NCI-H146 treated with DMSO at 0.1 percent for 48 hours (cell line): Measurements from ENCODE around the gene FSTL4.

Source experiments
- DNase-seq: peaks from one replicate; lab custom pipeline; 2025; ENCODE audit not compliant: unreplicated experiment; lab: John Stamatoyannopoulos, UW

Gene FSTL4

GRCh38 chr5:133612249-133612860 is at the start of gene FSTL4:
TSS of gene FSTL4 (minus strand) at chr5:133612541.
- peak; percentile 37 for DNase-seq

DNA sequence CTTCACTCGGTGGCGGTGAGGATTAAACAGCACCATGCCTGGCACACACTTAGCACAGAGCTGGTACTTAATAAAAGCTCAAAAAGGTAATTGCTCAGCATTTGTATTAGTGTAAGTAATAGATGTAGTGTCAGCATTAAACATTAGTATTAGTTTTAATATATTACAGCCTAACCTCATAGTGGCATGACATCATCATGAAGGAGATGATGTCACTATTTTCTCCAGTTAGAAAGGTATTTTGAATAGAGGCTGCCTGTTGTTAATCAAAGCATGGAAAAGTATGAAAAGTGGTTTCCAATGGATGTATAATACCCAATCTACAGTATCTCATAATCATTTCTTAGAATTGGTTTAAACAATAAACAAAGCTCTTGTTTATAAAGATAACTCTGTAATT is 49.0 kb upstream of the FSTL4 start:
- no peak for DNase-seq

DNA sequence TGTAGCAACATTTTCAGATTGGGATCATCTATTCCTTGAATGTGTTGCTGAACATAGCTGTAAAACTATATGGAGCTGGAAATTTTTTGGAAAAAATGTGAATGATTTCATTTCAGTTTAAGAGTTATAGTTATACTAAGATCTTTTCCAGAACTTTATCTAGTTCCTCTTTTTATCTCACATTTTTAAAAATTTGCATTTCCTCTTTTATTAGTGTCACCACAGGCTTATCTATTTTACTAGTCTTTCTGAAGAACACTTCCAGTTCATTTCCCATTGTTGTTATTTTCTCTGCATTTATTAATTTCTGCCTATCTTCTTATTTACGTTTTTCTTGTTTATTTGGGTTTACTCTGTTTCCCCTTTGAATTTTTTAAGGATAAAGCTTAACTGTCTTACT is 46.0 kb upstream of the FSTL4 start:
- no peak for DNase-seq

- DNase-seq, result no peak
Observed at GRCh38 chr5:133657036-133657435, 44.7 kb upstream of the FSTL4 start.

- no peak for DNase-seq
Observed at GRCh38 chr5:133655966-133656365, 43.6 kb upstream of the FSTL4 start.

DNA sequence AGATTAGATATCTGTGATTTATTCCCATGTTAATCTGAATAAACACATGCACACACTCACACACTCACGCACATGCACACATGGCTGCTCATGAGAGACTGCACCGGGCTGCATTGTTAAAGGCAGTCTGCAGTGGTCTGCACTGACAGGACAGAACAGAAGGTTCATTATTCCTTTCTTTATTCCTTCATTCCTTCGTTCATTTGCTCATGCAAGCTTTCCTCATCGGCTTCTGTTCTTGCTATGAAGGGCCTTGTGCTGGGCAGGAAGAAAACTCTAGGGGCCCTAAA is 41.4 kb upstream of the FSTL4 start:
- DNase-seq, result no peak

DNA sequence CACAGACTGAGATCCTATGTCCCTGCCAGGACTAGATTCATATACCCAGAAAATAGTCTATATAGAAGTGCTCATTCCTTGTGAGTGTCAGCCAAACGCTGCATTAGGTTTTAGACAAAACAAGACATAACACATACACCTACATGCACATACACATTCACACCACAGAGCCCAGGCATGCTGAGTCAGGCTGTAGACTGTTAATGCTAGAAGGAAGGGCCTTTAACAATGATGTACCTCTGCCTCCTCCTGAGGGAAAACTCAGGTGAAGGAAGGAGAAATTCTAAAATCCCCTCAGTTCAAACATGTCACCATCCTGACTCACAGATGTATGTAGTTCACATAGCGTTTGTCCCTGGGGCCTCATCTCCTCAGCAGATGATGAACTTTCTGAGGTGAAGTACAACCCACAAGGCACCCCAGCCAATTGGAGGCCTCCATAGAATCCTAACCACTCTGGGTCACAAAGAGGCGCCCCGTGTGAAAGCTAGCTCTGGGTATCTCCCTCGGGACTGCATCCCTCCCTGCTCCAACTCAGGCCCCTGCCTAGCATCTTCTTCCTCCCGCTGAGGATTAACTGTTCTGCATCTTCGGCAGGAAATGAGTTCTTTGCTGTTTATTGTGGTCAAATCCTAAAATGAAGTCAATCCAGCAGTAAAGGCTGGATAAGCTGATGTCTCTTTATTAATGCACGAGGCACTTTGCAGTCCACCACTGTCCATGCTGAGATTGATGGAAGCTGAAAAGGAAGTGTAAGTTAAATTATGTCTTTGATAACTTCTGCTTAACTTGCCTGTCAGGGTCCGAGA is 40.8 kb upstream of the FSTL4 start:
- no peak for DNase-seq

DNA sequence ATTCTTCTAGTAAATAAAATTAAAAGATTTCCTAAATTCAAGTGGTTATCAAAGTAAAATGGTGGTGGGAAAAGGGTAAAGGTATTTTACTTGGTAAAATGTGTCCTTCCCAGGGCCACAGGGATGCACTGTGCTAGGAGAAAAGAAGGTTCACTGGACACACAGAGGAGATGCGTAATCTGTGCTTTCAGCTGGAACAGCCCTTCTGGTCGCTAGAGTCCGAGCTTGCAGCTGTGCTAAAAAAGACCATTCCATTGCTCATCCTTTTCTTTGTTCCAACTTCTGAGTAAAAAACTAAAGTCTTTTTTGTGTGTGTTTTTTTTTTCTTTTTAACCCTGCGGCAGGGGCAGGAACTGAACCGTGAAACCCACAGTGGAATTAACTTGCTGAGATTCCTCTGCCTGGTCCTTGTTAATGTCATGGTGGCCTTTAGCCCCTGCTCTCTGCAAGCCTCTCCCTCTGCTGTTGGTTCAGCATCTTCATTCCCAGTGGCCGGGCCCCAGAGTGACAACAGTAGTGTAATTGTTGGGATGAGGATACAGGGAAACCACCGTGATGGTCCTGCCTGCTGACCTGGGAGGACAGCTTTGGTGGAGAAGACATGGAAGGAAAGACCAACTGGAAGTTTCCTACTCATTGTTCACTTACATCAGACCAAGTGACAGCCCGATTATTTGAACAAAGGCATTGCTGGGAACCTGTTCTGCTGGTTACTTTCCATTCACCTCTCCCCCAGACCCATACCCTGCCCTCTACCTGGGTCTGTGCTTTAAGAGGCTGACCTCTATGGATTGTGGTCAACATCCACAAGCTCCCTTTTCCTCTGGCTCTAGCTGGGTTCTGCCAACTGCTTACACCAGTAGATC is 31.9 kb upstream of the FSTL4 start:
- no peak for DNase-seq

DNA sequence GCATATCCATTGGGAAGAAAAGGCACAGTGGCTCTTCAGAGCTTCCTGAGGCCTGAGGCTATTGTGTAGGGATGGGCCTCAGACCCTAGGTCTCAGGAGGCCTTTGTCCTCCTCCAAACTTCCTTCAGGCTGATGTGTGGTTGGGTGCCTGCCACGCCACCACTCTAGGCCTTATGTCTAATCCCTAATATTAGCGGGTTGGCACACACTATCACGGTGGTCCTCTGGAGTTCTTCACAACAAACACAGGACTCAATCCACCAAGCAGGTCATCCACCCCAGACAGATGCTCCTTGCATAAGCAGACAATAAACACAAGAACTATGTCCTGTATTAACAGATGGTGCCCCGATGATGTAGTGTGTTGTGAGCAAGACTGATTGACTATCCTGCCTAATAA is 31.0 kb upstream of the FSTL4 start:
- DNase-seq, result no peak

DNA sequence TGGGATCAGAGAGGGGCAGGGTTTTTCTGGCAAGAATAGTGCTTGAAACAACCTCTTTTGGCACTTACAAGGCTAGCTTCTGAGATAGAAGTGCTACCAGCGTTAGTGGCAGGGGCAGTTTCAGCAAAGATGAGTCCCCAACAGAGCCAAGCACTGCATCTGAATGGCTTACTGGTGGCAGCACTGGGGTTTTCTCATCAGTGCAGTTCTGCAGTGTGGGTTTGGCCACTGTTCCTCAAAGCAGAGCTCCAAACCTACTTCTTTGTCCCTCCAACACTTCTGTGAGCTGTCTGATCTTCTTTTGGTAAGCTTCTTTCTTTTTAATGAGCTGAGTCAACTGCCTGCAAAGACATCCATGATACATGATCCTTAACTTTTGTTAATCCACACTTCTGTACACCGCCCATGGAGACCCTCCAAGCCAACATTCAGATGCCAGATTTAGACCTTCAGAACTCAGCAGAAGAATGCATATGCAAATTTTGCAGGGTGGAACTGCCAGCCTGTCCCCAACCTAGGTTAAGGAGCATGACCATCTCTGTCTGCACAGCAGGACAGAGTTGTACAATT is 29.9 kb upstream of the FSTL4 start:
- no peak for DNase-seq

DNA sequence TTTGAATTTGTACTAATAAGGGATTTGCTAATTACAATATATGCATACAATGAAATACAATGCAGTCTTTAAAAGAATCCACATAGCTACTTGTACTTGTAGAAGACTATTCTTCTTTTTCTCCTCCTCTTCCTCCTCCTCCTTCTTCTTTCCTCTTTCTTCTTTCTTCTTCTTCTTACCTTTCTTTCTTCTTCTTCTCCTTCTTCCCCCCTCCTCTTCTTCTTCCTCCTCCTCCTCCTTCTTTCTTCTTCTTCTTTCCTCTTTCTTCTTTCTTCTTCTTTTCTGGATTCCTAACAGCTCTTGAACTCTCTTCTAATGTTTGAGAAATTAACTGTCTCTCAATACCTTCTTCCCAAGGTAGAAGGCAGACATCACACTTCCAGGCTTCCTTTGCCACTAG is 29.3 kb upstream of the FSTL4 start:
- no peak for DNase-seq

- no peak for DNase-seq
Observed at GRCh38 chr5:133639850-133640528, 27.6 kb upstream of the FSTL4 start.

DNA sequence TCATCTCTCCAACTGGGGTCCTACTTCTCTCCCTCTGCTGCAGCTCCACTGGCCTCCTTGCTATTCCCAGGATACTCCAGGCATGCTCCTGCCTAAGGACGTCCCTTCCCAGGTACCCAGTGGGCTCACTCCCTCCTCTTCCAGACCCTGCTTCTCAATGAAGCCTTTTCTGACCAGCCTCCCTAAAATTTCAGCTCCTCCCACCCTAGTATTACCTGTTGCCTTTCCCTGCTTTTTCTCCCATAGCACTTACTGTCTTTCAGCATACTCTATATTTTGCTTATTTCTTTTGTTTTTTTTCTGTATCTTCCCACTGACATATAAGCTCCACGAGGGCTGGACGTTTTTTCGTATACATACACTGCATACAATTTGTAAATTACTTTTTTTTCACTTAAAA is 26.1 kb upstream of the FSTL4 start:
- no peak for DNase-seq

- no peak for DNase-seq
Observed at GRCh38 chr5:133637206-133637605, 24.9 kb upstream of the FSTL4 start.

- no peak for DNase-seq
Observed at GRCh38 chr5:133635051-133635450, 22.7 kb upstream of the FSTL4 start.

DNA sequence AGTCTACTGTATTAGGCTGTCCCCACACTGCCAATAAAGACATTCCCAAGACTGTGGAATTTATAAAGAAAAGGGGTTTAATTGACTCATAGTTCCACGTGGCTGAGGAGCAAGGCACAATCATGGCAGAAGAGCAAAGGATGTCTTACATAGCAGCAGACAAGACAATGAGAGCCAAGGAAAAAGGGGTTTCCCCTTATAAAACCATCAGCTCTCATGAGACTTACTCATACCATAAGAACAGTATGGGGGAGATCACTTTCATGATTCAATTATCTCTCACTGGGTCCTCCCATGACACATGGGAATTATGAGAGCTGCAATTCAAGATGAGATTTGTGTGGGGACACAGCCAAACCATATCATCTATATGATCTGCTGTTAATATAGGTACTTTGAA is 14.8 kb upstream of the FSTL4 start:
- no peak for DNase-seq

DNA sequence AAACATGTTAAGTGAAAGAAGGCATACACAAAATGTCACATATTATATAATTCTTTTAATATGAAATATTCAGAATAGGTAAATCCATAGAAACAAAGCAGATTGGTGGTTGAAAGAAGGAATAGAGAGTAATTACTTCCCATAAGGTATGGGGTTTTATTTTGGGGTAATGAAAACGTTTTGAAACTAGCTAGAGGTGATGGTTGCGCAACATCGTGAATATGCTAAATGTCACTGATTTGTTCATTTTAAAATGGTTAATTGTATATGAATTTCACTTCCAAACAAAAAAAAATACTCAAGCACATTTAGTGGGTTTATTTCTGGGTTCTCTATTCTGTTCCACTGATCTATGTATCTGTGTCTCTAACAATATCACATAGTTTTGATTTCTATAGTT is 12.0 kb upstream of the FSTL4 start:
- DNase-seq, result no peak

DNA sequence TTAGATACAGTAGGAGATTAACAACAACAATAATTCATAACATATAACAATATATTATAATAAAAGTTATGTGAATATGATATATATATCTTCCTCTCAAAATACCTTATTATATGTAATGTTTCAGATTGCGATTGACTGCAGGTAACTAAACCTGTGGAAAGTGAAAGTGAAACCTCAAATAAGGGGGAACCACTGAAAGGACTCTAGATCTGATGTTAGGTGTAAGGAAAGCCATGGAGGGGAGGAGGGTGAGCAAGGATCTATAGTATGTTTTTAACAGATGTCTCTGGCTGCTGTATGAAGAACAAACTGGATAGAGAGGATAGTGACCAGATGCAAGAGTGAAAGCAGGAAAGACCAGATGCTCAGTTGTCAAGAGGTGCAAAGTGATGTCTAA is 5.8 kb upstream of the FSTL4 start:
- DNase-seq, result no peak

GRCh38 chr5:133613743-133614142 is 1.4 kb upstream of the FSTL4 start:
- no peak for DNase-seq

GRCh38 chr5:133613184-133613583 is 843 bp upstream of the FSTL4 start:
- DNase-seq, result no peak
